Choroid plexus epithelial cell (primary cell): Measurements from ENCODE around the gene S100A14.
A peak's percentile ranks its signal among the peaks of the same experiment; 100 is the strongest.

Source experiments
- DNase-seq: peaks from one replicate; pipeline ENCODE4 v3.0.0-alpha.2; 2010; ENCODE audit warnings: low read depth
- H3K4me3 ChIP-seq: 2 replicates; pipeline ENCODE4 v1.5.1; 2011; ENCODE audit warnings: low read depth, mild to moderate bottlenecking, control low read depth, low read length, moderate library complexity
- CTCF ChIP-seq: conservative IDR thresholded peaks from 2 replicates; pipeline ENCODE4 v1.5.1; 2011; ENCODE audit warnings: low read depth, mild to moderate bottlenecking, control low read depth, inconsistent platforms, low read length, moderate library complexity

Gene S100A14

GRCh38 chr1:153612111-153612754 is 3.9 kb downstream of the S100A14 start:
- peak overlapping the region; percentile 64 for H3K4me3 ChIP-seq
- no peak for TF ChIP-seq CTCF
- no peak for DNase-seq

GRCh38 chr1:153611356-153611755 is 4.8 kb downstream of the S100A14 start:
- TF ChIP-seq CTCF, result no peak
- peak overlapping the region; percentile 64 for H3K4me3 ChIP-seq
- DNase-seq, result no peak

- H3K4me3 ChIP-seq, result no peak overlapping the region
- DNase-seq, result no peak
- no peak for TF ChIP-seq CTCF
Measured at GRCh38 chr1:153610811-153611301, 5.3 kb downstream of the S100A14 start.

GRCh38 chr1:153610334-153610733 is 5.8 kb downstream of the S100A14 start:
- H3K4me3 ChIP-seq, result no peak overlapping the region

GRCh38 chr1:153609585-153609907 is 6.6 kb downstream of the S100A14 start:
- DNase-seq, result no peak
- H3K4me3 ChIP-seq, result no peak overlapping the region
- no peak for TF ChIP-seq CTCF

More at GRCh38 chr1:153610334-153610733, 5.8 kb downstream of the S100A14 start:
- no peak for TF ChIP-seq CTCF
- DNase-seq, result no peak

- DNase-seq, result peak; percentile 85
- TF ChIP-seq CTCF, result no peak
- H3K4me3 ChIP-seq, result peak overlapping the region; percentile 18
Measured at GRCh38 chr1:153608742-153609584, 7.2 kb downstream of the S100A14 start.
